ENCODE results near the gene GPR84.

GPR84 gene

DNA sequence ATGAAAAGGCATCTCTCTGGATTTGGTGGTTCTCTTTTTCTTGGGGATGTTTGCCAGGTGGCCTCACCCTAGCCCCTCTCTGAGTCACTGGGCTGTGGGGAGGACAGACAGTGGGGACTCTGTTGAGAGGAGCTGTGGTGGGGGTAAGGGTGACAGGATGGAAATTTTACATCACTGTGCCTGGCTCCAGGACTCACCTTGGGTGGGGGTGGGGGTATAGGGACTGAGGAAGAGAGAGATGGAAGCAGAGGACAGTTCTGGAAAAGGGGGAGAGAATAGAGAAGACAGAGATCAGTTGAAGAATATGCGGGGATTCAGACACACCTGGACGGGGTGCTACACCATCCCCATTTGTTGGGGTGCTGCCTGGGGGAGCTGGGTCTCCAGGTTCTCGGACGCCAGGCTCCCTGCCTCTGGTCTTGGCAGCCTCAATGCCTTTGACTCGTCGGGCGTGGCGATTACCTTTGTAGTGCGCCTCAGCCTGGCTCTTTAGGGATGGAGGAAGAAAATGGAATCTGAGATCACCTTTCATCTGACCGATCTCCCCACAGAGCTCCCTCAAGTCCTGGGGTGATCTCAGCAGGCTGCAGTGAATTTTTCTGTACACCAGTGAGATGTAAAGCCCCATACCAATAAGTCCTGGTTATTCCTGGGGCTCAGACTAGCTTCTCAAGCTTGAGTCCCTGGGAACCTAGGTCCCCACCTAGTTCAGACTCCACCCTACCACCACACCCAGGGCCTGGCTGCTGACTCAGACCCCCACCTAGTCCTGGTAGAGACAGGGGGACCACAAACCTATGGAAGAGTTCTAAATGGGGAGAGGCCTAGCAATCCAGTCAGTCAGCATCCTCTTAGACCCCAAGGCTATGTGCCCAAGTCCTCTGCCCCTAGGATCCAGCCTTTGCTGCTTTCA lies 9.6 kb upstream of the GPR84 start:
- DNase-seq, result no peak

DNA sequence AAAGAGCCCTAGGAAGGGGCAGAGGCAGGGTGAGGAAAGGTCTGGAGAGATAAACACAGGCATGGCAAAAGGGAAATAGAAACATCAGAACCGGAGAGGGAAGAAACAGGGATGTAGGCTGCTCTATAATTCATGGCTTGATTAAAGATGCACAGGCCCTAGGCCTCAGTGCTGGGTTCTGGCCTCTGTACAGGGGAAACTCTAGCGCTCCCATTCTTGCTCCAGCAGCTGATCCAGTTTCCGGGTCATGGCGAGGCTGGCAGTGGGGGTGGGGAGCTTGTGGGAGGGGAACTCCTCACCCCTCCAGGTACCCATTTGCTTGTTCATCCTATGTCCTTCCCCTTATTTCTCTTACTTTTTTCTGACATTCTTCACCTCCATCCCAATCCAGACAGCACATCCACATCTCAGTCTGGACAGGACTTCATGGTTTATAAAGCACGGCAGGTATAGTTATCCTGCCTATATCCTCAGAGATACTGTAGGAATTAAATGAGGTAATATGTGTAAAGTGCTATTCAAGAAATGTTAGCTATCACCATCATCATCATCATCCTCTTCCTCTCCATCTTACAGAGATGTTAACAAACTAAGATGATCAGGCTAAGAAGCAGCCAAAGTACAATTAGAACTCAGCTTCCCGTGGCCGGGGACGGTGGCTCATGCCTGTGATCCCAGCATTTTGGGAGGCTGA lies 8.0 kb upstream of the GPR84 start:
- no peak for DNase-seq

DNA sequence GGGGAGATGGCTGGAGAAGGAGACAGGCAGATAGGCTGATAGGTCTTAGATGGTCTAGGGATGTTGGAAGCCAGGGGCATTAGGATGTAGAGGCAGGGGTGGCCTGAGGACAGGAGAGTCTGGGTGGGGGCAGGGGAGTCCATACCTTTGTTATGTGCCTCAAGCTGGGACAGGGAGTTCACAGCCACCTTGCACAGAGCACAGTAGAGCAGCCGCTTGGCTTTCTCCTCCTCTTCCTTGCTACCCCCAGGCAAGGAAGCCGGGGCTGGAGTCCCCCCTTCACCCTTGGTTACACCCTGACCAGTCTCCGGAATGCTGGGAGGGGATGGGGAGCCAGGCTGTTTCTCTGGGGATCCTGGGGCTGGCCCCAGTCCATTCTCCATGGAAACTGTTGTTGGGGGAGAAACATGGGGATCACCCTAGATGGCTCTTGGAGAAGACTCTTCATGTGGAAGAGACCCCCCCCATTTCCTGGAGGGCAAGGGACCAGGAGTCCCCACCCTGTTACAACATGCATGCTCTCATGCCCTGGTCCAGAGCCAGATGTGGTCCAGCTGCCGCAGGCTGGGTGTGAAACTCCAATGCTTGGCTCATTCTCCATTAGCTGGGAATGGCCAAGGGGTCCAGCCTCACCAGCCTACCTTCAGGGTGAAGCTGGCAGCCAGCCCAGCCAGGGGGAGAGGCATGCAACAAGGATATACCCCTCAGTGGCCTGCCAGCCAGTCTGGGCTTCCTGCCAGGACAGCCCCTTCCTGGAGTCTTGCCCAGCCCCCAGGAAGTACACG lies 7.2 kb upstream of the GPR84 start:
- DNase-seq, result no peak

DNA sequence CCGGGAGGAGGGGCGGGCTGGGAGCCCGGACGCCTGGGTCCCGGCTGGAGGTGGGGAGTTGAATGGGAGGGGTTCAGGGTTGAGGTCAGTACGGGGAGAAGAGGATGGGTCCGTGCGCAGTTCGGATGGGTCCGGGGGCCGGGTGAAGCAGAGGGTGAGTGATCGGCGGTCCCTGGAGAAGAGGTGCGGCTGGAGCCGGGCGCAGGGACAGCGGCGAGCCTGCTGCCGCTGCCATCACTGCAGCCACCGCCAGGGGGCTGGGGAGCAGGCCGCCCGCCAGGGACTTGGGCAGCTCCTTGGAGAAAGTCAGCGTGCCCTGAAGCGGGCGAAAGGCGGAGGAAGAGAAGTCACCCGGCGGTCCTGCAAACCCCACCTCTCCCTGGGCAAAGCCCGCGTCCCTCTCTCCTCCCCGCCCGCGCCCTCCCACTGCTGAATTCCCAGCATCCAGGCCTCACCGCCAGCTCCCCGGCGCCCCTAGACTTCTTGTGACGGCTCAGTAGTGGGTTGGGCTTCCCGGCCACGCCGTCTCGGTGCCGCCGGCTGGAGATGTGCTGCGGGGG lies 6.0 kb upstream of the GPR84 start:
- no peak for DNase-seq

DNA sequence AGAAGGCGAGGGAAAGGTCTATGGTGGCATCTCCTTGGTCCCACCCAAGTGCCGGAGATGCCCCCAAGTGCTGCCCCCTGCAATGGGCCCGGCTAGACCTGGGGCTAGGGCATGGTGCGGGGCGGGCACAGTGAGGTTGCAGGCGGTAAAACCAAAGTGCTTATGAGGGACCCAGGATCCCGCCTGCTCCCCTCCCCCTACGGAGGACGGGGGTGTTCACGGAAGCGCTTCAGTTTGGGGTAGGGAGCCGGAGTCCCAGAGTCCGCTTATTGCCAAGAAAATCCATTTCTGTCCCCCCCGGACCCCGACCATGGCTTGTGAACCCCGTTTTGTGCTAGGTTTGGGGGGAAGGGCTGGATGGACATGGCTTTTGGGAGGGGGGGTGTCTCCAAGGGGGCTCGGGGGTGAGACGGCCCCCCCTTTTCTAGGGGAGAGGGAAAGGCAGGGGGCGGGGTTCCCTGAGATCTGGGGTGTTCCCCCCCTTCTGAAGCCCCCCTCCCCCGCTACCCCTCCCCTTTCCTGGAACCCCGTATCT lies 5.4 kb upstream of the GPR84 start:
- no peak for DNase-seq

DNA sequence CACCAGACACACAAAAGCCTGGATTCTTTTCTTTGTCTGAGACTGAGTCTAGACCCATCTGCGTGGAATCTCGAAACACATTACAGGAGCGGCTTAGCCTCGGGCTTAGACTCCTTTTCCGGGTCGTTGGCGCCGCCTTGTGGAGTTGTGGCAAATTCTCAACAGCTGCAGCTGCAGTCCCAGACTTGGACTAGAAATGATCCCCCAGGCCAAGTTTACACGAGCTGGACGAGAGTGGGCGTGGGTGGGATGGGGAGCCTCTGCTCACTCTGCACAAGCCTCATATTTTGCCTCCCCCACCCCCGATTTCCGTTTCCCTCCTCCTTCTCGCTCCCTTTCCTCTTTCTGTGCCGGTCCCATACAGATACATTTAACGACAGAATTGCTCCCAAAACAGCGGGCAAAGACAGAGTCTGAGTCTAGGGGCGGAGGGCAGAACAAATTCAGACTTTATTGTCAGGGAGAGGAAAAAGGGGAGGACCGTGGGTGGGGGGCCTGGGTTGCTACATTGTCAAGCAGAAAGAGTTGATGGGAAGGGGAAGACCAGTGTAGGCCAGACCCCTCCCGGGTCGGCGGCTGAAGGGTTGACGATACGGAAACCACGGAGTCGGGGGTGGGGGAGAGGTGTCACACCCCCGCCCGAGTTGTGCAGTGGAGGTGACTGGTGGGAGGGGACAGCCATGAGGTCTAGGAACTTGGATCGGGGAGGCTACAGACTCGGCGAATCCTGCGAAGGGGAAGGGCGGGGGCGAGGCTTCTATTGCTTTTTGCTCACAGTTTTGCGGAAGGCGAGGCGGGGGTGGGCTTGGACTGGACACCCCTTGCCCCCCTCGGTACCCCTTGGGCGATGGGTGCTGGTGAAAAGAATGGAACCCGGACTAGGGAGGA lies 4.7 kb upstream of the GPR84 start:
- DNase-seq, result peak; percentile 94

DNA sequence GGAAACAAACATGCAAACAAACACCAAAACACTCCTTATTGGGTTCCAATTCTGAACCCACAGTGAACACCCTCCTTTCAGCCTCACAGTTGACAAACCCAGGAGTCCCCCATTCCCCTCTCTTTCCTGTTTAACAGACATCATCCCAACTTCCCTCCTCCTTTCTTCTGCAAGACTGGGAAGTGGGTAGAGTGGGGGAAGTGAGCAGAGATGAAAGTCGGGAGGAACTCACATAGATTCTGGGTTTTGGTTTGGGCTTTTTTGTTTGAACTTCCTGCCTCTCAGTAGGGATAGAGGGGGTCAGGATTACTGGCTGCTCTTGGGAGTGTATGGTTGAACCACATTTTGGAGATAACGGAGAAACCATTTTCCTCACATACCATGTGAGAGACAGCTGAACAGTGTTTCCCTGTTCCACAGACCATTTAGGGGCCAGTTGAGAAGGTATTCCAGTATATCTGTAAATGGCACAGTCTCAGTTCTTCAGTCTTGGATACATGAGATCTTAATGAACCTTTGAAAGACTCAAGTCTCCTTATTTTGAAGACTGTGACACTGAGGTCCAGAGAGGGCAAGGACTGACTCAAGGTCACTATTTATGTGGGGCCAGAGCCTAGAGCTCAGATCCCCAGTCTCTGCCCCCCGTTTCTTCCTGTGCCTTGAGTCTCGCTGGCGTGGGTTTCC lies 3.9 kb upstream of the GPR84 start:
- DNase-seq, result no peak

DNA sequence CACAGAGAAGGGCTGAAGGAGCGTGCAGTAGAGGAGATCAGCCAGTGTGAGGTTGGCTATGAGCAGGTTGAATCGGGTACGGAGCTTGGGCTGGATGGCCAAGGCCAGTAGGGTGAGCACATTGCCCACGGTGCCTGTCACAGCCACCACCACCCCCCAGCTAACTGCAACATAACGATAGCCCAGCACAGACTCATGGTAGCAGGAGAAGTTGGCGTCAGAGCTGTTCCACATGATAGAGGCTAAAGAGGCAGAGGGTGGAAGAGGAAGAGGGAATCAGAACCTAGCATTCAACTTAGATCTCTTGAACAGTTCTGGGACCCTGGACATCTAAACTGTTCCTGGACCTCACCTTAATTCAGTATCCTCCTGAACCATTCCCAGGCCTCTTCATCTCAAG lies 668 bp downstream of the GPR84 start:
- no peak for DNase-seq

DNA sequence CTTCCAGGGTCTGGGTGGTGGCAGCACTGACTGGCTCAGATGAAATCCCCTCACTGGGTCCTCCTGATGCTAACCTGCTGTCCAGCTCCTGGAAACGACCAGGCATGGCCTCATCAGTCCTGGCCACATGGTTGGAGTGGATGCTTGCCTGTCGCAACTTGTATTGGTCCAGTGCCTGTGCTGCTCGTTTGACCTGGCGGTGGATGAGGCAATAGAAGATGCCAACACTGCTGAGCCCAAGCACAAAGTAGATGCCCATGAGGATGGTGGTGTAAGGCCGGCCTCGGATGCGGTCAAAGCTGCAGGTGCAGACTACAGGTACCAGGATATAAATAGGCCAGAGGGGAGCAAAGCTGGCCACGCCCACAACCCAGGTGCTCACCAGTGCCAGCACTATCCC lies 1.2 kb downstream of the GPR84 start:
- no peak for DNase-seq

DNA sequence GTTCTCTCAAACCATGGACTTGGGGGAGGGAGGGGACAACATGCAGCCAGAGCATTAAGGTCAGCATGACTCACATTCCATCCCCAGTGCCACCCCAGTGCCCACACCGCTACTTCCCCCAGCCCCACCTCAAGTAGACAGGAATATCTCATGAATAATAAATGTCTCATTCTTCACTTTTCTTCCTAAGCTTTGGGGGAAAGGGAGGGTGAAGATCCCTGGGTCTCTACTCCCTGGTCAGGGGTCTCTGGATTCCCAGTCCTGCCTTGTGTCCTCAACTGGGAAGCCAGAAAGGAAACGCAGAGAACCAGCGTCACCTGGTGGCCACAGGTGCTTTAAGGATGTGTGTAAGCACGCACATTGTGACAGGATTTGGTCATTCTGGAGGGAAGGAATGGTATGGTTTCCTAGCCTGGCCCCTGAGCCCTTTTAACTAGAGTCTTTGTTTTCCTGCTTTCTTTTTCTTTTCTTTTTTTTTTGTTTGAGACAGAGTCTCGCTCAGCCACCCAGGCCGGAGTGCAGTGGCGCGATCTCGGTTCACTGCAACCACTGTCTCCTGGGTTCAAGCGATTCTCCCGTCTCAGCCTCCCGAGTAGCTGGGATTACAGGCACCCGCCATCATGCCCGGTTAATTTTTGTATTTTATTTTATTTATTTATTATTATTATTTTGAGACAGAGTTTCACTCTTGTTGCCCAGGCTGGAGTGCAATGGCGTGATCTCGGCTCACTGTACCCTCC lies 3.4 kb downstream of the GPR84 start:
- peak; percentile 74 for DNase-seq

DNA sequence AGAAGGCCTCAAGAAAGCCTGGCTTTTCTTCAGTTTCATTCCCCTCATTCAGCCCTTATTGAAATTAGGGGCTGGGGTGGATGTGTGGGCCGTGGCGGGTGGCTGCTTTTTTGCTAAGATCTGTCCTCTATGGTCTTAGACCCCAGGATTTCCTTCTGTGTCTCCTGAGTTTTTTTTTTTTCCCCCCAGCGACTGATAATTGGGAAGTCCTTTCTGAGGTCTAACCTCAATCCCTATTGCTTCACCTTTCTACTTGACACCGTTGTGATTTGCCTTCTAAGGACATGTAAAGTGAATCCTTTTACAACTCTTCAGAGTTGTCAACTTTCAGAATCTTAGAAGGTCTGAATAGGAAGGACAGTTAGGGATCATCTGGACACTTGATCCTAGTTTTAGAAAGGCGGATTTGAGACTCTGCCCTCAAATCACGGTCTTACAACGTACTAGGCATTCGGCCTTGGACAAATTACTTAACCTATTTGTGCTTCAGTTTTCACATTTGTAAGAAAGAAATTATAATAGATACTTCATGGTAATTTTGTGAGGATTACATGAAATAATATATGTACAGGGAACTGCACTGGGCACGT lies 4.4 kb downstream of the GPR84 start:
- DNase-seq, result no peak

DNA sequence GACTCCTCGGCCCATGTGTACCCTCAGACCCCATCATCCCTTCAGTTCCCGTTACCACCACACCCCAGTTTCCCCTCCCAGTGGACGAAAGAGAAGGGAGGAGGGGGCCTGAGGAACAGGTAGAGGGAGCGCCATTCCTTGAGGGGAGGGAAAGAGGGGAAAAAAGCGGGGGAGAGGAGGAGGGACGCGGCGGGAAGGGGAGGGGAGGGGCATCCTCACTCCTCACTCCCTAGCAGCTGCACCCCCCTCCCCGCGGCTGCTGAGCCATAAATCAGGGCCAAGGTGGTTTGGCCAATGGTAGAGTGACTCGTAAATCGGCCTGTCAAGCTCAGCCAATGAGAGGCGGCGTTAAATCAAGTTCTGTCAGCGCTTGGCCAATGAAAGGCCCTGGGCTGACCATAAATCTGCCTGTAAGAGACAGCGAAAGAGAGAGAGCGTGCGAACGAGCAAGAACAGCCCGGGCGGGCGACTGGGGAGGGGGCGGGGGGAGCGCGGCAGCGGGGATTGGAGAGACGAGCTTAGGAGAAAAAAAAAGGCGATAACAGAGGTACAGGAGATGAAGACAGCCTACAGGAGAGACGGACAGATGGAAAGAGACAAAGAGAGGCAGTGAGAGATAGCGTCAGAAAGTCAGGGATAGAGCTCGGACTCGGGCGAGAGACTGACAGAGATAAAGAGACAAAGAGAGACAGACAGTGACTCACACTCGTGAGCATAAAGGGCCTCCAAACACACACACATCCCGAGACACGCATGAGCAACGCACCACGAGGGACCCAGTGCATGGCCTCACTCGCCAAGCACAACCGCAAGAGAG lies 5.1 kb downstream of the GPR84 start:
- peak; percentile 91 for DNase-seq

DNA sequence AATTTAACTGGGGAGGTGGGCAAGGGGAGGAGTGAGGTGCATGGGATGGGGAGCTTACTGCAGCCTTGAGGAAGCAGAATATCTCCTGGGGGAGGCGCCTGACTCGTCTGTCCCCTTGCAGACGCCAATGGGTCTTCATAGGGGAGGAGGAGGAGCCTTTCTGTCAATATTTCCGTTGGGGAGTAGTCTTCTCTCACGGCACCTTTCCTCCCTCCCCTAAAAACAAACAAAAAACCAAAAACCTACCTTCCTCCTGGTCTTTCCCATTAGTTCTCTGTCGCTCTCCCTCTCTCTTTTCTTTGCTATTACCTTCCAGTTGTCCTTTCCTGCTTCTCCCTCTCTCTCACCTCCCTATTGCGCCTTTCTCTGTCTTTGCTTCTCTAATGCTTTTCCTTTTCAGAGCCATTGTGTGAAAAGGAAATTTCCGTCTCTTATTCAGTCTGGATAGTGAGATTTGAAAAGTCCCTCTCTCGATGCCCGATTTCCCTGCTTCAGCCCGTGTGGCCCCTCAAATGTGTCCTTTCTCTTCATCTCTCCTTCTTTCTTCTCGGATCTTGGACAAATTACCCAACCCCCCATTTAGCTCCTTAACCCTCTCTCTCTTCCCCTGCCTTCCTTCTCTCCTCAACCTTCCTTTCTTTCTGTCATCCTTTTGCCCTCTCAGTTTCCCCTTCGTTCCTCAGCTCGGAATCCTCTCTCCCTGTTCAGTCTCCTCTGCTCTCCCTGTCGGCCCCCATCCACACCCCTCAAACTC lies 5.9 kb downstream of the GPR84 start:
- no peak for DNase-seq

DNA sequence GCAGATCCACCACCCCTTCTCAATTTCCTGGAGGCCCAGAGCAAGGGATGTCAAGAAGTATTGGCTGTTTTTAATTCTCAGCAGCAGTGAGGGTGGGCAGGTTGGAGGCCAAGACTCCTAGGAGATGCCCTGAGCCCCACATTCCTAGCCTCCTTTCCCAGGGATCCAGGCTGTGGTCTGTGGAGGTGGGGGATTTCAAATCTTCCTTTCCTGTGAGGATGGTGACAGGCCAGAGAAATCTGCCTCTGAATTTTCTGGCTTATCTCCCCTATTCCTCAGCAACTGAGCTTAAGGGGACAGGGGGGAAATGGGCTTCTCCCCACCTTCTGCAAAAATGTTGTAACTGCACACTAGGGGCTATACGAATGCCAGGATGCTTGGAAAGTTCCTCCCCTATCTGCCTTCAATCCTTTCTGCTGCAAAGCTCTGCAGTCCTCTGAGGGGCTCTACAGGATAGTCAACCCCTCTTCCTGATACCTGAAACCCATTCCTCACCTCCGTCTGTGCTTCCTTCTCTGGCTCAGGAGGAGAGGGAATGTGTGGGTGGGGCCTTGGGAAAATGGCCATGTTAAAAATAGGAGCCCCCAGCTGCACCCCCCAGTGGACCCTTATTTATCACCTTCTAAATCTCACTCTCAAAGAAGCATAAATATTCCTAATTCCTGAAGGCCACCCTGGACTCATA lies 6.6 kb downstream of the GPR84 start:
- DNase-seq, result no peak

DNA sequence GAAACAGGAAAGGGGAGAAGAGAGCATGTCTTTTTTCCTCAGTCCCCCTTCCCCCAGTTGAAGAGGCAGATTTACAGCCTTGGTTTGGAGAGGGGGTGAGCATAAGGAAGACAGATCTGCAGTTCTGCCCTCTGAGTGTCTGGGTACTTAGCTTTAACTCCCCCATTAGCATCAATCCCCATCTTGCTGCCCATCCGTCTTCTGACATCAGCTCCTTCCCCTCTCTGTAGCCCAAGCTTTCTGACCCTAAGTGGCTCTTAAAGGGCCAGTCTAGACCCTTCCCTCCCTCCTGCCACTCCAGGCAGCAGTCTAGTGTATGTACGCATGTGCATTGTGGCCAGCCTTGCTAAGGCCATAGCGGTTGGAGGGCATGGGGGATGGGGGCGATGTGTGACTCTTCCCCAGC lies 7.3 kb downstream of the GPR84 start:
- no peak for DNase-seq

DNA sequence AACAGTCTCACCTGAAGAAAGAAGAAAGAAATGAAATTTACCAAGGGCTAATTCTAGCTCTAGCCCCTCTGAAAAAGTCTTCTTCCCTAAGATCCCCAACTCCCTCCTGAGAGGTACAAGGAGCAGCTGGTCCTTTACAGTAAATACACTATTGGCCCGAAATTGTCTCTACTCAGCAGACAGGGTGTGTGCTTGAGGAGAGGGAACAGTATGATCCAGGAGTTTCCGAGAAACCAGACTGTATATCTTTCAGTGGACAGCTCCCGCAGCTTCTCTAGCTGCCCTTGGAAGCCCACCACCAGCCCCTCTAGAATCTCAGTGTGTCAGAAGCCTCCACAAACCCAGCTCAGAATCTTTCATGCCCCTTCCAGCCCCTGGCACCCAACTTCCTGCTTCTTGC lies 8.1 kb downstream of the GPR84 start:
- DNase-seq, result no peak

DNA sequence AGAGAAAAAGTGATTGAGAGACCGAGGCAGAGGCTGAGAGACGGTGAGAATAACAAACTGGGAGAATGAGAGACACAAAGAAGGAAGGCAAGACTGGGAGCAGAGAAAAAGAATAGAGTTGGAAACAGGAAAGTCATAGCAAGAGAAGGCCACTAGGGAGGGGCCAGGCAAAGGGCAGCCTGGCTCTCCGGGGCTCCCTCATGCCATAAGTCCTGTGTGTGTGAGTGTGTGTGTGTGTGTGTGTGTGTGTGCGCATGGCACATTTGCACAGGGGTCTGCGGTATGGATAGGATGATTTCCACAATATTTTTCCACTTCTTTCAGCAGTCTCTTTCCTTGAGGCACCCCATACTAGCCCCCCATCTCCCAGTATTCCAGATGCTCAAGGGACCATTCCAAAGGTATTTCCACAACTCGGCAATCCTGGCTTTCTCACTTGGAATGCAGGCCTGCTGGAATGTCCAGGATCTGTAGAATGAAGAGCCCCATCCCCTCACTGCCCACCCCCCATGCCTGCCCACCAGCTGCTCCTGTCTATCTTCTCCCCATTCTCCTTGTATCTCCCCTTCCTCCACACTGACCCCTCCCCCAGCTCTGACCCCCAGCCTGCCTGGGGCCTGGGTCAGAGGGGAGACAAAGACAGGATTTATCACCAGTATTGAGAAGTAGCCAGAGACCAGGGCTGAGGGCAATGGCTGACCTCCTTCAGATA lies 9.0 kb downstream of the GPR84 start:
- DNase-seq, result no peak
